ENCODE data around the gene TRAPPC2L.

TRAPPC2L gene

DNA sequence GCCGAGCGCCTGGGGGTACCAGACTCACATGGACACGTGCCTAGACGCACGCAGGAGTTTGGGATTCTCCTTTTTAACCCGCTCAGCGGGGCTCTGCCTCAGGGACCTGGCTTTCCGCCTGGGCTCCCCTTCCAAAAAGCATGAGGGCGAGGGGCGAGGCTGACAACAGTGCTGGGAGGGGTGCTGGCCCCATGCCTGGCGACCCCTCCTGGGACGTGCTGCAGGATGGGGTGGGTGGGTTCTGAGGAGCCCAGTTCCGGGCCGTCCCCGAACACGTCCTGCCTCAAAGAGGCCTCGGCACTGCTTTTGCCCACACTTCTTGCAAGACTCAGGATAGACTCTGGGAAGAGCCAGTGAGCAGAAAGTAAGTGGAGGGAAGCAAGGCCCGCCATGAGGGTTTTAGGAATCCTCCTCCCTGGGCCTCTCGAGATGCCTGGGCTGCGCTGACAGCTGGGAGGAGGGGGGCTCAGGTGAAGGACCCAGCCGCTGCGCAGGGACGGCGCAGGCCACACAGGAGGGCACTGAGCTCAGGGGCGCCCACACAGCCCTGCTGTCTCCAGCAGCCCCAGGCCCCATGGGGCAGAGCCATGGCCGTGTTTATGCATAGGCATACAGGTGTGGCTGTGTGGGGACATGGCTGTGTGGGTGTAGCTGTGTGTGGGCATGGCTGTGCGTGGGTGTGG, 24.9 kb downstream of the TRAPPC2L start:
- TF ChIP-seq REST (IDR thresholded peaks at IDR 0.05; ENCODE audit: insufficient read depth in 1 of 2, low read depth in 2 of 2, low read length in 2 of 2), result no peak
- TF ChIP-seq FOXP2 (optimal IDR thresholded peaks at IDR 0.05; ENCODE audit: borderline replicate concordance, extremely low read depth, extremely low read length, insufficient read depth), result no peak
- TF ChIP-seq SIN3A (IDR thresholded peaks at IDR 0.05; ENCODE audit: borderline replicate concordance, insufficient read depth, low read length), result no peak
- no peak for TF ChIP-seq POLR2AphosphoS5 (IDR thresholded peaks at IDR 0.05; ENCODE audit: low read depth, low read length)

DNA sequence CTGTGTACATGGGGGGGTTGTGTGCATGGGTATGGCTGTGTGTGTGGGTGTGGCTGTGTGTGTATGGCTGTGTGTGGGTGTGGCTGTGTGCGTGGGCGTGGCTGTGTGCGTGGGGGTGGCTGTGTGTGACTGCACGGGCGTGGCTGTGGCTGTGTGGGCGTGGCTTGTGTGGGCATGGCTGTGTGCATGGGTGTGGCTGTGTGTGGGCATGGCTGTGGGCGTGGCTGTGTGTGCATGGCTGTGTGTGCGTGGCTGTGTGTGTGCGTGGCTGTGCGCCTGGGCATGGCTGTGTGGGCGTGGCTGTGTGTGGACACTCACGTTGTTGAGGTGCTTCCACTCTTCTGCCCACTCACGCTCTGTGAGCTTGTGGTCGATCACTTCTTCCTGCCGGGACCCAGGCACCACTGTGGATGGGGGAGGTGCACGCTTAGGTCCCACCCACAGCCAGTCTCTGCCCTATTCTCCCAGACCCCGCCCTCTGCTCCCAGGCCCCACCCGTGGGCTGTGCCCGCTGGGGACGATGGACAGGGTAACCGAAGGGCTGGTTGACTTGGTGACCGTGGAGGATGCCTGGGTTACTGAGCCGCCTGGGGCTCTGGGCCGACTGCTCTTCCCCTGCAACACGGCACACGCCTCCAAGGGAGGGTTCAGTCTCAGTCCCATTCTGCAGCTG, 25.6 kb downstream of the TRAPPC2L start:
- TF ChIP-seq REST (IDR thresholded peaks at IDR 0.05; ENCODE audit: insufficient read depth in 1 of 2, low read depth in 2 of 2, low read length in 2 of 2), result no peak
- no peak for TF ChIP-seq POLR2AphosphoS5 (IDR thresholded peaks at IDR 0.05; ENCODE audit: low read depth, low read length)
- no peak for TF ChIP-seq FOXP2 (optimal IDR thresholded peaks at IDR 0.05; ENCODE audit: borderline replicate concordance, extremely low read depth, extremely low read length, insufficient read depth)
- TF ChIP-seq SIN3A (IDR thresholded peaks at IDR 0.05; ENCODE audit: borderline replicate concordance, insufficient read depth, low read length), result no peak
- TF ChIP-seq TAF1 (IDR thresholded peaks at IDR 0.05; ENCODE audit: borderline replicate concordance, insufficient read depth, low read length), result no peak

GRCh38 chr16:88883117-88883895, 26.4 kb downstream of the TRAPPC2L start:
- no peak for TF ChIP-seq POLR2AphosphoS5 (IDR thresholded peaks at IDR 0.05; ENCODE audit: low read depth, low read length)
- no peak for TF ChIP-seq FOXP2 (optimal IDR thresholded peaks at IDR 0.05; ENCODE audit: borderline replicate concordance, extremely low read depth, extremely low read length, insufficient read depth)

GRCh38 chr16:88883946-88884345, 27.0 kb downstream of the TRAPPC2L start:
- TF ChIP-seq POLR2AphosphoS5 (IDR thresholded peaks at IDR 0.05; ENCODE audit: low read depth, low read length) (no peak), TAF1 (IDR thresholded peaks at IDR 0.05; ENCODE audit: borderline replicate concordance, insufficient read depth, low read length) (no peak)

GRCh38 chr16:88884569-88885271, 27.8 kb downstream of the TRAPPC2L start:
- no peak for TF ChIP-seq TAF1 (IDR thresholded peaks at IDR 0.05; ENCODE audit: borderline replicate concordance, insufficient read depth, low read length)
- TF ChIP-seq SIN3A (IDR thresholded peaks at IDR 0.05; ENCODE audit: borderline replicate concordance, insufficient read depth, low read length), result no peak
- no peak for TF ChIP-seq REST (IDR thresholded peaks at IDR 0.05; ENCODE audit: insufficient read depth in 1 of 2, low read depth in 2 of 2, low read length in 2 of 2)
- TF ChIP-seq POLR2AphosphoS5 (IDR thresholded peaks at IDR 0.05; ENCODE audit: low read depth, low read length), result no peak
